ENCODE results near the gene ABHD17A. TPM values are rescaled to one million over a fixed set of nuclear protein-coding genes. Genes with fewer than 3 reads are reported as not detected.
"Not testable (repeated sequence)": the region's sequence is repeated elsewhere in the genome, so short reads cannot be mapped to it uniquely, and the experiment has no call there.

ABHD17A gene
- total and polyA plus RNA-seq, 9 of the 15 experiments (the other 6 are each of a cell fraction or from before 2014, with no cell fraction given), result 0.04 to 135 (median 21.8) TPM; not detected in 1

DNA sequence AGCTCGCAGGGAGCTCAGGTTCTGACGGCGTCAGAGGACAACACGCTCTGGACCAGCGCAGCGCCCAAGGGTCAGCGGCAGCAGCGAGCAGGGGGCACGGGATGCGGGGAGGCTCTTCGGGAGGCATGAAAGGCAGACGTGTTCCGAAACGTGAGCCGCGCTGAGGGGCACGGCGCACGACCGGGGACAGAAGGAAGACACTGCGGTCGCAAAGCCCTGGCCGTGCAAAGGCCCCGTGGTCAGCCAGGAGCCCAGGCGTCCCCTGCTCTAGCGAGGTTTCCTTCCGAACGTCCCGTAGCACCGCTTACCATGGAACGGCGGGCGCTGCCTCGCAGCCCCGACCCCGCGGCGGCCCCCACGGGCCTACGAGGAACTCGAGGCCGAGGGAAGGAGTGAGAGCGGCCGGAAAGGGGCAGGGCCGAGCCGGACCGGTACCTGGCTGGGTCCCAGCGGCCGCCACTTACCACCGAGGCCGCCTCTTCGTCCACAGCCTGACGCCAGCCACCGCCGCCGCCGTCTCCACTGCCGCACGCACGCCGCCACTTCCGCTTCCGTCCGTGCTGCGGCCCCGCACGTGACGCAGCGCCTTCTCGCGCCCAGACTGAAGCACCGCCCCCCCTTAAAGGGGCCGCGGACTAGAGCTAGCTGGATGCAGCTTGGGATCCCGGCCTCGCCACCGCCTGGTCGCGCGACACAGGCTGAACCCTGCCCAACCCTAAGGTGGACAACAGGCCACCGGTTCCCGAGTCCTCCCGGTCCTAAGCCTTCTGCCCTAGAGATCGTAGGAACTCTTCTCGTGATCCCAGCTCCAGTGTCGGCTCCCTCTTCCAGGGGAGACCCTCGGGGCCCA is 9.4 kb downstream of the ABHD17A start (continued):
- TF ChIP-seq ELF1 (tag; IDR thresholded peaks at IDR 0.05) (peak; percentile 97), ZNF584 (CRISPR knock-in tag; IDR thresholded peaks at IDR 0.05; ENCODE audit: low read depth) (no peak), LARP7 (IDR thresholded peaks at IDR 0.05) (no peak), GTF2A2 (tag; IDR thresholded peaks at IDR 0.05) (no peak)
- TF ChIP-seq, protein P1, sequence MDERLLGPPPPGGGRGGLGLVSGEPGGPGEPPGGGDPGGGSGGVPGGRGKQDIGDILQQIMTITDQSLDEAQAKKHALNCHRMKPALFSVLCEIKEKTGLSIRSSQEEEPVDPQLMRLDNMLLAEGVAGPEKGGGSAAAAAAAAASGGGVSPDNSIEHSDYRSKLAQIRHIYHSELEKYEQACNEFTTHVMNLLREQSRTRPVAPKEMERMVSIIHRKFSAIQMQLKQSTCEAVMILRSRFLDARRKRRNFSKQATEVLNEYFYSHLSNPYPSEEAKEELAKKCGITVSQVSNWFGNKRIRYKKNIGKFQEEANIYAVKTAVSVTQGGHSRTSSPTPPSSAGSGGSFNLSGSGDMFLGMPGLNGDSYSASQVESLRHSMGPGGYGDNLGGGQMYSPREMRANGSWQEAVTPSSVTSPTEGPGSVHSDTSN (CRISPR knock-in tag; IDR thresholded peaks at IDR 0.05; ENCODE audit: low read depth), result no peak
- TF ChIP-seq, protein P1 (tag; conservative IDR thresholded peaks at IDR 0.05; ENCODE audit: low read depth), result no peak

DNA sequence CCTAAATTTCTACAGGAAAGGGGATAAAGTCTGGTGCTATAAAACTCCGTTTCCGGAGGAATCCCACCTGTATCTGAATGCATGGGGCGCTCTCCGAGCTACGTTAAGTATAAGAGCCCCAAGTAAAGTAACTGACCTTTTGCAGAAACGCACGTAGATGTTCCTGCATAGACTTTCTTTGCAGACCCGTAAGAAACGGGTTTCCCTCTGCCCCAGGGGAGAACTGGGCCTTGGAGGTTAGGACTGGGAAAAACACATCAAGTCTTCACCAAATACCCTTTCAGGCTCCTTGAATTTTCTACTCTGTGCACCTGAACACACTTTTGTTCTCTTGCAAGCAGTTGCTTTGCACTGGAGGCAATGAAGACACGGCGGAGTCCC is 10.0 kb downstream of the ABHD17A start:
- H3K79me2 ChIP-seq (ENCODE audit: control insufficient read depth, insufficient read depth, low read length), result peaks cover 62% of the 10 kb centered on the region
- H3K27me3 ChIP-seq (ENCODE audit: control insufficient read depth in 2 of 2, insufficient read depth in 2 of 2, low read length in 2 of 2); intact Hi-C loops (cut with micrococcal nuclease); H2AFZ ChIP-seq (ENCODE audit: low read depth, low read length); BruUV-seq (replicated peaks); in situ Hi-C loops (cut with MboI); H3K9me3 ChIP-seq (replicated peaks; ENCODE audit: control insufficient read depth, insufficient read depth, low read depth, low read length); H3K9me1 ChIP-seq (ENCODE audit: control insufficient read depth, insufficient read depth, low read length); H4K20me1 ChIP-seq (replicated peaks; ENCODE audit: control insufficient read depth, insufficient read depth, low read length): not testable (repeated sequence)
- peaks cover 37 to 54% of the 10 kb centered on the region in 2 experiments for H3K4me1 ChIP-seq (replicated peaks in 1 of 2; ENCODE audit: control insufficient read depth in 2 of 2, insufficient read depth in 2 of 2, low read length in 2 of 2)
- DNase-seq (ENCODE audit: extremely low read depth in 1 of 4, low spot score in 3 of 4) (peak in 1 of 4 experiments; percentile 37), ATAC-seq (peak; percentile 0; the same call in 1 of the 3 replicates), FAIRE-seq (peak; percentile 76)
- CTCF ChIA-PET (ENCODE audit: low intra/inter-chr PET ratio), result interaction anchor here (0.6 kb wide), 1 partner anchor 54 kb away, joined by 5 read pairs; no protein-coding TSS in a partner anchor
- H3K4me2 ChIP-seq (ENCODE audit: insufficient read depth, low read length), result peak overlapping the region; percentile 97
- peak overlapping the region; percentile 94 for H3K27ac ChIP-seq (ENCODE audit: extremely low read depth, low read depth, low read length)
- H3K4me3 ChIP-seq, result peak overlapping the region; percentile 100
- POLR2A ChIA-PET, result interaction anchor here (0.6 to 2.3 kb wide), 7 partner anchors 8 to 174 kb away, joined by 3 to 24 read pairs (median 4); no protein-coding TSS in a partner anchor
- peak overlapping the region; percentile 95 to 99 for H3K9ac ChIP-seq (ENCODE audit: insufficient read depth in 1 of 2, low read depth in 2 of 2, low read length in 2 of 2)
- H3K36me3 ChIP-seq (ENCODE audit: control insufficient read depth, insufficient read depth, low read length), result peaks cover 35% of the 10 kb centered on the region; the same call in 2 of the 3 replicates
- TF ChIP-seq CBFA2T2 (conservative IDR thresholded peaks at IDR 0.05) (0 out of 2 replicates have a peak, but pooled peaks have one; percentile 5), ZSCAN29 (IDR thresholded peaks at IDR 0.05) (peak; percentile 36; the same call in 1 of the 2 replicates)
- WGBS (ENCODE audit: insufficient coverage, low coverage, missing lambda C conversion rate), result 2% methylated on average over 11 of the region's 11 CpGs

Data from K562 (cell line).